H1 (cell line): Measurements from ENCODE around the gene CRX.

Experiments used
- CEBPB ChIP-seq: IDR thresholded peaks from 2 replicates; pipeline ENCODE4 v1.6.1; 2012; ENCODE audit warnings: low read depth, low read length
- CHD1 ChIP-seq: IDR thresholded peaks from 2 replicates; pipeline ENCODE4 v1.6.1; 2012; ENCODE audit warnings: low read depth, low read length, improper control_type of control experiment
- CREB1 ChIP-seq: IDR thresholded peaks from 2 replicates; pipeline ENCODE4 v1.6.1; 2012; ENCODE audit warnings: inconsistent platforms
- CTCF ChIP-seq, 3 experiments: IDR thresholded peaks; 1 replicate in 2 of 3; 2 replicates in 1 of 3; pipeline versions ENCODE4 v1.5.1 to v1.6.1; 2011; ENCODE audit warnings: low read length in 3 of 3, mild to moderate bottlenecking in 3 of 3, inconsistent platforms in 2 of 3, low read depth in 1 of 3, moderate library complexity in 1 of 3; ENCODE audit not compliant: insufficient read depth in 1 of 3; ENCODE audit errors: control extremely low read depth in 1 of 3
- EP300 ChIP-seq, 2 experiments: IDR thresholded peaks; 1 replicate in 1 of 2; 2 replicates in 1 of 2; pipeline ENCODE4 v1.6.1; 2011 to 2012; ENCODE audit warnings: low read depth in 2 of 2, low read length in 2 of 2, mild to moderate bottlenecking in 2 of 2, borderline replicate concordance in 1 of 2, inconsistent platforms in 1 of 2, moderate library complexity in 1 of 2
- FOSL1 ChIP-seq: IDR thresholded peaks from 2 replicates; pipeline ENCODE4 v1.6.1; 2011; ENCODE audit warnings: mild to moderate bottlenecking, low read depth, low read length, moderate library complexity; ENCODE audit not compliant: insufficient read depth
- PHF8 ChIP-seq: fragments of 200-600 bp; sonication (generic); conservative IDR thresholded peaks from 2 replicates; pipeline ENCODE4 v1.7.1; 2012; ENCODE audit warnings: low read depth, mild to moderate bottlenecking, inconsistent platforms, low read length, moderate library complexity
- POLR2A ChIP-seq, 2 experiments: IDR thresholded peaks; 1 replicate in 1 of 2; 2 replicates in 1 of 2; pipeline ENCODE4 v1.6.1; 2011; ENCODE audit warnings: low read depth in 2 of 2, low read length in 2 of 2, mild to moderate bottlenecking in 2 of 2; ENCODE audit errors: control extremely low read depth in 1 of 2
- RFX5 ChIP-seq: IDR thresholded peaks from 2 replicates; pipeline ENCODE4 v1.6.1; 2011; ENCODE audit warnings: low read depth, low read length, improper control_type of control experiment, borderline replicate concordance

GRCh38 chr19:47854459-47854858, 32.7 kb downstream of the CRX start:
- TF ChIP-seq CREB1, result no peak
- TF ChIP-seq POLR2A (IDR thresholded peaks at IDR 0.05; ENCODE audit: control extremely low read depth in 1 of 2, low read depth in 2 of 2, low read length in 2 of 2), result no peak
- no peak for TF ChIP-seq RFX5
- TF ChIP-seq EP300 (IDR thresholded peaks at IDR 0.05; ENCODE audit: borderline replicate concordance in 1 of 2, low read depth in 2 of 2, low read length in 2 of 2), result no peak
- no peak for TF ChIP-seq CHD1
- no peak for TF ChIP-seq CEBPB
- no peak for TF ChIP-seq CTCF (IDR thresholded peaks at IDR 0.05; ENCODE audit: control extremely low read depth in 1 of 3, insufficient read depth in 1 of 3, low read depth in 1 of 3, low read length in 3 of 3)
- no peak for TF ChIP-seq PHF8
- no peak for TF ChIP-seq FOSL1
